Mesodermal cell (in vitro differentiated cells): ENCODE results near the gene NSMCE1.
"Not testable (repeated sequence)": the region's sequence is repeated elsewhere in the genome, so short reads cannot be mapped to it uniquely, and the experiment has no call there.

Experiments
- H3K27ac ChIP-seq: 2 replicates; pipeline ENCODE4 v1.7.0; 2013; ENCODE audit warnings: mild to moderate bottlenecking, low read depth, low read length, moderate library complexity; ENCODE audit not compliant: severe bottlenecking
- H3K36me3 ChIP-seq: 2 replicates; pipeline ENCODE4 v1.7.1; 2013; ENCODE audit warnings: mild to moderate bottlenecking, low read length, moderate library complexity; ENCODE audit not compliant: control insufficient read depth, insufficient read depth
- H3K4me1 ChIP-seq: one replicate; pipeline ENCODE4 v1.7.1; 2013; ENCODE audit warnings: mild to moderate bottlenecking, low read length; ENCODE audit not compliant: insufficient read depth, control insufficient read depth, poor library complexity, severe bottlenecking
- H3K4me3 ChIP-seq: 2 replicates; pipeline ENCODE4 v1.7.0; 2013; ENCODE audit warnings: low read length, control low read depth, mild to moderate bottlenecking; ENCODE audit not compliant: insufficient read depth, poor library complexity, severe bottlenecking; ENCODE audit errors: extremely low read depth
- H3K9me3 ChIP-seq: 2 replicates; pipeline ENCODE4 v1.7.1; 2013; ENCODE audit warnings: mild to moderate bottlenecking, low read length, moderate library complexity; ENCODE audit not compliant: control insufficient read depth
- WGBS, 2 experiments: methylation state at CpG; one replicate each; pipeline ENCODE4 v1.1.5; 2013; ENCODE audit warnings: missing lambda C conversion rate in 2 of 2; ENCODE audit not compliant: insufficient coverage in 2 of 2; 5-methylcytosine and 5-hydroxymethylcytosine counted together

The NSMCE1 gene

GRCh38 chr16:27302126-27302525 is 33.6 kb upstream of the NSMCE1 start:
- Histone ChIP-seq H3K4me1 (no peaks in the 10 kb centered on the region), H3K4me3 (no peak overlapping the region), H3K9me3 (no peaks in the 10 kb centered on the region), H3K36me3 (no peaks in the 10 kb centered on the region), H3K27ac (no peak overlapping the region)
- WGBS, 2 experiments, result 86 to 88% methylated on average over 3 of the region's 3 CpGs

DNA sequence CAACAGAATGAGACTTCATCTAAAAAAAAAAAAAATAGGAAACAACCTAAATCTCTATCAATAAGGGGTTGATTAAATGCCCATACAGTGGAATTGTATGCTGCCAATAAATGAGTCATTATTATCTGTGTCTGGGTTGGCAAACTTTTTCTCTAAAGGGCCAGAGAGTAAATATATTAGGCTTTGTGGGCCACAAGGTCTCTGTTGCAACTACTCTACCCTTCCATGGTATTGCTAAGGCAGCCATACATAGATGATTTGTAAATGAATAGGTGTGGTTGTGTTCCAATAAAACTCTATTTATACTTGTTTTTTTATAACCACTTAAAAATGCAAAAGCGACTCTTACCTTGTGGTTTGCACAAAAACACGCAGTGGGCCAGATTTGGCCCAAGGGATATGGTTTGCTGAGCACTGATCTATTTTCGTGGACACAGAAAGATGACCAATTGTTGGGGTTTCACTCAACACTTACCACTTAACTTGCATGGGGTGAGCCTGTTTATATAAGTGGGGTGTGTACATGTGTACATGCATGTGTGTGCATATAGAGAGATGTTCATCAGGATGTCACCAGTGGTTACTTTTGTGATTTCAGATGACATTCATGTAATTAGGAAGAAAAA is 32.8 kb upstream of the NSMCE1 start:
- Histone ChIP-seq H3K4me1 (no peaks in the 10 kb centered on the region), H3K36me3 (no peaks in the 10 kb centered on the region), H3K27ac (no peak overlapping the region), H3K4me3 (no peak overlapping the region), H3K9me3 (no peaks in the 10 kb centered on the region)
- 100% methylated on average over 1 of the region's 3 CpGs; no CpG with 5 or more reads in 1 of the 2 experiments for whole genome bisulfite sequencing, 2 experiments

DNA sequence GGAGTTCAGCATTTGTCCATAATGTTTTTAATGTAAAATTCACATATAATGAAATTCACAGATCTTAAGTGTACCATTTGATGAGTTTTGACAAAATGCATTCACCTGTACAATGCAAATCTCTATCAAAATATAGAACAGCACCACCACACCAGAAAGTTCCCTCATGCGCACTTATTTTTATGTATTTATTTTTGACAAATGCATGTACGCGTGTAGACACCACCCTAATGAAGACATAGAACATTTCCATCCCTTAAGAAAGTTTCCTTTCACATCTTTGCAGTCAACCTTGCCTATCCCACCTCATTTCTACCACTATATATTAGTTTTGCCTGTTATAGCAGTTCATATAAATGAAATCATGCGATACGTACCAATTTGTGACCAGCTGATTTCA is 29.6 kb upstream of the NSMCE1 start:
- Histone ChIP-seq H3K4me1 (no peaks in the 10 kb centered on the region), H3K27ac (no peak overlapping the region), H3K9me3 (no peaks in the 10 kb centered on the region), H3K4me3 (no peak overlapping the region), H3K36me3 (no peaks in the 10 kb centered on the region)
- no CpG with 5 or more reads among the region's 5 CpGs for WGBS, 2 experiments

DNA sequence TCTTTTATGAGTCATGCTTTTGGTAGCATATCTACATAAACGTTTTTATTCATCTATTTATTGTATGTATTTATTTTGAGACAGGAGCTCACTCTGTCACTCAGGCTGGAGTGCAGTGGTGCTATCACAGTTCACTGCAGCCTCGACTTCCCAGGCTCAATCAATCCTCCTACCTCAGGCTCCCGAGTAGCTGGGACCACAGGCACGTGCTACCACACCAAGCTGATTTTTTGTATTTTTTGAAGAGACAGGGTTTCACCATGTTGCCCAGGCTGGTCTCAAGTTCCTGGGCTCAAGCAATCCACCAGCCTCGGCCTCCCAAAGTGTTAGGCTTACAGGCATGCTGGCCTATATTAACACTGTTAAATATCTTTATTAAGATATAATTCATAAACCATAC is 24.8 kb upstream of the NSMCE1 start:
- Histone ChIP-seq H3K4me1 (no peaks in the 10 kb centered on the region), H3K27ac (no peak overlapping the region), H3K36me3 (no peaks in the 10 kb centered on the region), H3K4me3 (no peak overlapping the region), H3K9me3 (no peaks in the 10 kb centered on the region)
- 52 to 80% methylated on average over 1 to 3 of the region's 5 CpGs for whole genome bisulfite sequencing, 2 experiments

GRCh38 chr16:27291722-27292240 is 23.2 kb upstream of the NSMCE1 start:
- no peak overlapping the region for H3K27ac ChIP-seq
- H3K36me3 ChIP-seq, result no peaks in the 10 kb centered on the region
- WGBS, 2 experiments, result 83 to 90% methylated on average over 4 of the region's 4 CpGs
- H3K9me3 ChIP-seq, result peaks cover 4% of the 10 kb centered on the region
- H3K4me1 ChIP-seq, result no peaks in the 10 kb centered on the region
- no peak overlapping the region for H3K4me3 ChIP-seq

GRCh38 chr16:27291106-27291505 is 22.5 kb upstream of the NSMCE1 start:
- H3K9me3 ChIP-seq, result peaks cover 4% of the 10 kb centered on the region
- H3K4me1 ChIP-seq, result peaks cover 2% of the 10 kb centered on the region
- H3K36me3 ChIP-seq, result no peaks in the 10 kb centered on the region
- no peak overlapping the region for H3K27ac ChIP-seq
- H3K4me3 ChIP-seq, result no peak overlapping the region
- WGBS, 2 experiments, result 84 to 85% methylated on average over 5 of the region's 5 CpGs

DNA sequence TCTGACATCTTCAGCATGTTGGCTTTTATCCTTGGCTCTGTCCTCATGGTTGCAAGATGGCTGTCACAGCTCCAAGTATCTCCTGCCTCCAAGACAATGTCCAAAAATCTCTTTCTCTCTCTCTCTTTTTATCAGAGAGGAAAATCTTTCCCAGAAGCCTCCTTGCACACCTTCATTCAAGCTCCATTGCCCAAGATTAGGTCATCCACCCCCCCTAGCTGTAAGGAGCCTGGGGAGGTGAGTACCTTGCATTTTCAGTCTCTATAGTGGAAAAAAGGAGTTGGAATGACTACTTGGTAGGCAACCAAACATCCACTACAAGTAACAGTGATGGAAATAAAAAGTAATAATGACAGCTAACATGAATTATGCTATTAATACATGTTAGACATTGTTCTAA is 22.0 kb upstream of the NSMCE1 start:
- no peaks in the 10 kb centered on the region for H3K36me3 ChIP-seq
- no peak overlapping the region for H3K4me3 ChIP-seq
- no peak overlapping the region for H3K27ac ChIP-seq
- peaks cover 5% of the 10 kb centered on the region for H3K4me1 ChIP-seq
- peaks cover 6% of the 10 kb centered on the region for H3K9me3 ChIP-seq

GRCh38 chr16:27289669-27290068 is 21.1 kb upstream of the NSMCE1 start:
- Histone ChIP-seq H3K4me1 (peaks cover 5% of the 10 kb centered on the region), H3K9me3 (peaks cover 6% of the 10 kb centered on the region), H3K36me3 (no peaks in the 10 kb centered on the region), H3K27ac (no peak overlapping the region), H3K4me3 (no peak overlapping the region)
- WGBS, 2 experiments, result 87 to 91% methylated on average over 4 of the region's 6 CpGs

GRCh38 chr16:27288313-27288712 is 19.7 kb upstream of the NSMCE1 start:
- not testable (repeated sequence) for H3K9me3 ChIP-seq, H3K4me3 ChIP-seq, H3K4me1 ChIP-seq, H3K36me3 ChIP-seq, H3K27ac ChIP-seq
- WGBS, 2 experiments, result 96 to 100% methylated on average over 1 to 2 of the region's 6 CpGs

DNA sequence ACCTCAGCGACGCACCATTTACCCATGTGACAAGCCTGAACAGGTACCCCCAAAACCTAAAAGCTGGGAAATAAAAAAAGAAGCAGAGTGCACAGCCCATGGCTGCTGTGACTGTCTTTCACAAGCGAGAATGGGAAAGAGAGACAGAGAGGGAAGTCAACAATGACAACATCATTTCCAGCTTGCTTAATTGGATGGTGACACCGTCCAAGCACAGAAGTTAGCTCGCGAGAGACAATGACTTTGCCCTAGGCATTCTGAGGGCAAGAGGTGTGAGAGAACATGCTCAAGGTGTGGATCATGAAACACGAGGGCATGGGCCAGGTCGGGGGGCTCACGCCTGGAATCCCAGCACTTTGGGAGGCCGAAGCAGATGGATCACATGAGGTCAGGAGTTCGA is 19.3 kb upstream of the NSMCE1 start:
- peaks cover 5% of the 10 kb centered on the region for H3K4me1 ChIP-seq
- H3K36me3 ChIP-seq, result no peaks in the 10 kb centered on the region
- H3K9me3 ChIP-seq, result peaks cover 6% of the 10 kb centered on the region
- no peak overlapping the region for H3K4me3 ChIP-seq
- 85 to 94% methylated on average over 7 to 9 of the region's 11 CpGs for WGBS, 2 experiments
- no peak overlapping the region for H3K27ac ChIP-seq

- no peak overlapping the region for H3K4me3 ChIP-seq
- H3K9me3 ChIP-seq, result peaks cover 6% of the 10 kb centered on the region
- H3K36me3 ChIP-seq, result no peaks in the 10 kb centered on the region
- peaks cover 5% of the 10 kb centered on the region for H3K4me1 ChIP-seq
- H3K27ac ChIP-seq, result peak overlapping the region; percentile 67
- 91 to 96% methylated on average over 7 to 8 of the region's 8 CpGs for WGBS, 2 experiments
These were observed 18.7 kb upstream of the NSMCE1 start for GRCh38 chr16:27287051-27287811.
